Mucosa of descending colon (tissue), 3 donors: ENCODE measurements around the gene HNRNPA1. TPM values are rescaled to one million over a fixed set of nuclear protein-coding genes. Genes with fewer than 3 reads are reported as not detected.
A peak's percentile ranks its signal among the peaks of the same experiment; 100 is the strongest.

Source experiments
- ATAC-seq: fragments of 200-7000 bp; cut with Tn5 transposase; one replicate; pipeline ENCODE4 v1.9.1; 2020; ENCODE audit warnings: mild to moderate bottlenecking, moderate library complexity
- DNase-seq, 3 donors: peaks; one replicate each; pipeline ENCODE4 v3.0.0-alpha.2; 2020
- H3K36me3 ChIP-seq: fragments of 200-600 bp; one replicate; pipeline ENCODE4 v1.8.0; 2021; ENCODE audit warnings: low read depth, mild to moderate bottlenecking
- H3K4me1 ChIP-seq: fragments of 200-600 bp; one replicate; pipeline ENCODE4 v1.8.0; 2021; ENCODE audit warnings: low read depth, mild to moderate bottlenecking
- H3K4me3 ChIP-seq: fragments of 200-600 bp; one replicate; pipeline ENCODE4 v1.8.0; 2021; ENCODE audit warnings: mild to moderate bottlenecking
- H3K9me3 ChIP-seq: fragments of 200-600 bp; one replicate; pipeline ENCODE4 v1.8.0; 2021; ENCODE audit warnings: mild to moderate bottlenecking
- CTCF ChIP-seq: fragments of 200-600 bp; IDR thresholded peaks from one replicate; pipeline ENCODE4 v1.8.0; 2022; ENCODE audit warnings: antibody characterized with exemption, mild to moderate bottlenecking
- intact Hi-C, 2 donors: fragments of 100-400 bp; cut with DNase I in 1 of 2; cut with micrococcal nuclease in 1 of 2; formaldehyde crosslinking; loops; one replicate each; pipeline versions ENCODE4 v1.11.0 to v1.11.1; 2022; cut with DNase I, micrococcal nuclease
- total RNA-seq, 3 donors: library from RNA; stranded (reverse); fragmentation: NEBNext Ultra II Directional in 2 of 3; extraction: Animal tissue kit (Norgen Biotek cat#: 25700) in 2 of 3; gene quantifications; one replicate each; pipeline versions ENCODE4 v1.2.1 to v1.2.4, GENCODE V29; 2021 to 2023
- donor health status: DM: no; HTN: no; CAD: no; lungs with moderate emphysema.
- donor health status: DM: no; HTN: no; CAD: no.
- donor health status: DM: no; HTN: yes; CAD: no.

HNRNPA1 gene
- total RNA-seq, 3 donors from 2014 or later: 580 to 894 (median 610) TPM

DNA sequence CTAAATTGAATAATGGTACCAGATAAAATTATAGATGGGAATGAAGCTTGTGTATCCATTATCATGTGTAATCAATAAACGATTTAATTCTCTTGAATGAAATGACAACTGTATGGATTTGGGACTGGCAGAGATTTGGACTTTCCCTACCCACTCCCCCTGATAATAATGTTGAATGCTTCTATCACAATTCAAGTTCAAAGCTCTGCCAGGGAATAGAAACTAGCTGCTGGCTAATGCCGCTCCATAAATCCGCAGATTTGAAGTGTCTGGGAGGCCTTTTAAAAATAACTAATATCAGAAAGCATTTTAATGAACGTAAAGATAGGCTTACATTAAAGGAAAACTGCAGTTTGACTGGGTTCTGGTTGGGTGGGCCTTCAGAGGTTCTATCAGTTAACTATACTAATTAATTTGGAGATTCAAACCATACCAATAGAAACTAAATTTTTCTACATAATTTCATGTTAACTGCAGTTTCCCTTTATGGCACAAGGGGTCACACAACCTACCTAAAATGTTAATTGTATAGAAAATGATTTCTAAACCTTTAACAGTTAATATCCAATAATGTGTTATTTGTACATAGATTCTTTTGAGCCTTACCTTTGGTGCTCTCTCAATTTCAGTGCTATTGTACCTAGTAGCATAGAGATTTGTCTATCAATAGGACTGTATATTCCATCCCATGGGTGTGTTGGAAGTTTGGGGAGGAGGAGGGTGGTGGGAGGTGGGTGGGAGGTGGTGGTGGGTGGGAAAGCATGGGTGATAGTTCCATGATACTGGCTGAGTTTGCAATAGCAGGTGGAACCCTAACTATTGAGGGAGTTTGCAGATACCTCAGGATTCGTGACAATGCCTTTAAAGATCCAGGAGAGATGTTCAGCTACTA is 4.9 kb downstream of the HNRNPA1 start:
- no peak for TF ChIP-seq CTCF
- peaks cover 63% of the 10 kb centered on the region for H3K4me1 ChIP-seq
- intact Hi-C loops: no loop called here
- peaks cover 2% of the 10 kb centered on the region for H3K36me3 ChIP-seq
- no peaks in the 10 kb centered on the region for H3K9me3 ChIP-seq
- H3K4me3 ChIP-seq: no peak overlapping the region
- ATAC-seq (no peak), DNase-seq (no peak)

- Histone ChIP-seq H3K9me3 (no peaks in the 10 kb centered on the region), H3K36me3 (no peaks in the 10 kb centered on the region), H3K4me1 (peaks cover 63% of the 10 kb centered on the region), H3K4me3 (no peak overlapping the region)
- ATAC-seq (peak; percentile 48), DNase-seq (no peak)
- no peak for TF ChIP-seq CTCF
- intact Hi-C loops: no loop called here
These were observed 5.8 kb downstream of the HNRNPA1 start for GRCh38 chr12:54286042-54287030.

GRCh38 chr12:54287261-54288157 is 7.0 kb downstream of the HNRNPA1 start:
- no peaks in the 10 kb centered on the region for H3K9me3 ChIP-seq
- peaks cover 51% of the 10 kb centered on the region for H3K4me1 ChIP-seq
- TF ChIP-seq CTCF: no peak
- intact Hi-C loops: no loop called here
- no peak for DNase-seq
- peak; percentile 9 for ATAC-seq
- no peak overlapping the region for H3K4me3 ChIP-seq
- H3K36me3 ChIP-seq: no peaks in the 10 kb centered on the region

- no peaks in the 10 kb centered on the region for H3K9me3 ChIP-seq
- no peaks in the 10 kb centered on the region for H3K36me3 ChIP-seq
- no peak for DNase-seq
- peaks cover 15% of the 10 kb centered on the region for H3K4me1 ChIP-seq
- ATAC-seq: no peak
- intact Hi-C loops: loop anchor here in 1 of 2 donors (5.0 kb wide), 1 partner anchor 70 kb away; the partner anchor contains the start of gene GPR84
- TF ChIP-seq CTCF: no peak
- H3K4me3 ChIP-seq: no peak overlapping the region
These were observed 11.8 kb downstream of the HNRNPA1 start for GRCh38 chr12:54292083-54292930.
